Limb (tissue), 2 donors: ENCODE measurements around the gene USP19.
A peak's percentile ranks its signal among the peaks of the same experiment; 100 is the strongest.

Experiments used
- DNase-seq, 2 donors: peaks; one replicate each; pipeline ENCODE4 v3.0.0-alpha.2; 2016; ENCODE audit errors: extremely low spot score in 2 of 2

The USP19 gene

DNA sequence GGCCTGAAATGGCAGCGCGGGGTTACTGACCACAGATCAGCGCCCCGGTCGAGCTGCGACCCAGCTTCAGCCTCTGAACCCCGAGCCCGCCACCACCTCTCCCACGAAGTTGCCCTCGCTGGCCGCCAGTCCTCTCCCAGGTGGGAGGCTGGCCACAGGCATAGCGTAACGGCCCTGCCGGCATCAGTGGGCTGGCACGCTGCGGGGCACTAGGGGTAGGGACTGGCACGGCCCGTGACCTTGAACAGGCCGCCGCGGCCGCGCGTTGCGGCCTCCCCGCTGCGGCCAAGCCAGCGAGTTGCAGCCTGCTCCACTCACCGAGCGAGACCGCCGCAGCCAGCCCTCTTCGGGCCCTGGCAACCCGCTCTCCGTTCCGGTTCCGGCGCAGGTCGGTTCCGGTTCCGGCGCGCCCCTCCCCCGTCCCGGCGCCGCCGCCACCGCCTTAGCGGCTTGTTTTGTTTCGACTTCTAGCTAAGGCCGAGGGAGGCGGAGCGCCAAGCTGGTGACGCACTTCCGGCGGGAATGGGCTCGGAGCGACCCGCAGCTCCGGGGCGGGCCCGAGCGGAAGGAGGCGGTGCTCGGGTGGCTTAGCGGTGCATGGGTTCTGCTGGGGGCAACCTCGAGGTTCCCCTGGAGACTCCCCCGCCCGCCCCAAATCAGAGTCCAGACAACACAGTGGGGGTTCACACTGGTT is at the start of gene USP19:
TSS of gene USP19 (minus strand) at position 386 of the 694 bp plus-strand sequence. CDS start 1,678 bp downstream, outside the sequence.
- DNase-seq: peak; percentile 89 to 95

GRCh38 chr3:49166752-49167556 is 46.3 kb upstream of the USP19 start:
- DNase-seq: no peak

DNA sequence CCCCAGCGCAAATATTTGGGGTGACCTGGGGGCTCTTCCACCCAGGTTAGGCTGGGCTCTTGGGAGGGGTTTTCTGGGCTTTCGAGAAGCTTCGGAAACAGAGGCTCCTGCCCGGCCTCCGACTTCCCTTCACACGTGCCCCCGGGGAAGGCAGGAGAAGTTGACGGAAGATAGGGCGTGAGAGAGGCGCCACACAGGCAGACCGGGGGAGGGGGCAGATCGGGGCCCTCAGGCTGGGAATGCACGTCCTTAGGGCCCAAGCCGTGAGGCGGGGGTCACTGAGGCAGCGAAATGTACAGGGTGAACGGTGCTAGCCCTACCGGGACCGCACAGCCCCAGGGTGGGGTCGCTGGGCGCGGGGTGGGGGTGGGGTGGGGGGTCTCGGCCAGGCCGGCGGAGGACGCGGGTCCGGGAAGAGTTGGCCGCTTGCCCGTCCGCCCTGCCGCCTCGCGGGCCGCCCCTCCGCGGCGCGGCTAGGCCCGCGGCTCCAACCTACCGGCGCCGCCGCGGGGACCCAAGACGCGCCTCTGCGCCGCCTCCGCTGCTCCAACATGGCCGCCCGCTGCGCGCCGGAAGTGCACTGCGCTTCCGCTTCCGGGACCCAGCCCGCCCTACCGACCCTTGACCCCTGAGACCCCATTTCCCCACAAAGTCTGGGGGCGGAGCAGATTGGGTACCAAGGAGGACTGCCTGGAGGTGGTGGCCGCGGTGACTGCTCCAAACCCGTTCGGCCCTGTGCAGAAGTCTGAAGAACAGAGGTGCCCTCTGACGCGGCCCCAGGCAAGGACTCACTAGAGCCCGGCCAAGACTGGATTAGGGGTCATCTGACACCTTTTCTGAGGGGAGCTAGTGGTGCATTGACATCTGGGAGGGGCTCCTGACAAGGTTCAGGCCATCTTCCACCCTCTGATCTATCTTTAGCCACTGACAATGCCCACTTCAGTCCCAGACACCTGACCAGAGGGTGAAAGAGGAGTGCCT is 45.4 kb upstream of the USP19 start, which contains the start of gene CCDC71:
TSS of gene CCDC71 (minus strand) at position 561 of the 981 bp plus-strand sequence. CDS start 2,123 bp downstream, outside the sequence.
- peak; percentile 74 to 89 for DNase-seq

- DNase-seq: no peak
These were observed 44.5 kb upstream of the USP19 start for GRCh38 chr3:49164983-49165720.

- DNase-seq: no peak
These were observed 43.0 kb upstream of the USP19 start for GRCh38 chr3:49163609-49164008.

- DNase-seq: no peak
These were observed 42.3 kb upstream of the USP19 start for GRCh38 chr3:49162751-49163419.

DNA sequence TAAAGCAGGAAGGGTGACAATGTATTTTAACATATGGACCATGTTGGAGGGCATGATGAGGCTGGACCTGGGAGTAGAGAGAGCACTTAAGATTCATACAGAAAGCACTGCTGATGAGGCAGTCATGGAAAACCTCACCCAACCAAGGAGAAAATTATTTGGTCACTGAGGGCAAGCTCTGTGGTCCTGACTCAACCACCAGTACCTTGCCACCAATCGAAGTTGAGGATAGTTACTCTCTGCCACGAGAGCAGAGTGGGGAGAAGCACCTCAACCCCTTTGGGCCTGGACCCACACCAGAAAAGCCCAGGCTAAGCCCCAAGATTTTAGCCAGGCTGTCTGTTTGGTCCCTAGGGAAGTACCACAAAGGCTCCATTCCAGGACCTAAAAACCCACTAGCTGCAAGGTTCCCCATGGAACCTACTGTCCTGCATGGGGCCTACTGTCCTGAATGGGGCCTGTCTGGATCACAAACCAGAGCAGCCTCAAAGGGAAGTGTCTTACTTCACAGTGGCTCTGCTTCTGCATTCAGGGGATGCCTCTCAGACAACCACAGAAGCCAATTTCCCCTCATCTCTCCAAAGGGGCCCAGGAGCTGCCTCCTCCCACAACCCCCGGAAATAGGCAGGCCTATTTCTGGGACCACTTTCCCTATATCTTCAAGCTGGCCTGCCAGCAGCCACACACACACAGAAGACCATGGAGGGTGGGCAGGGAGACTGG is 41.3 kb upstream of the USP19 start:
- no peak for DNase-seq

DNA sequence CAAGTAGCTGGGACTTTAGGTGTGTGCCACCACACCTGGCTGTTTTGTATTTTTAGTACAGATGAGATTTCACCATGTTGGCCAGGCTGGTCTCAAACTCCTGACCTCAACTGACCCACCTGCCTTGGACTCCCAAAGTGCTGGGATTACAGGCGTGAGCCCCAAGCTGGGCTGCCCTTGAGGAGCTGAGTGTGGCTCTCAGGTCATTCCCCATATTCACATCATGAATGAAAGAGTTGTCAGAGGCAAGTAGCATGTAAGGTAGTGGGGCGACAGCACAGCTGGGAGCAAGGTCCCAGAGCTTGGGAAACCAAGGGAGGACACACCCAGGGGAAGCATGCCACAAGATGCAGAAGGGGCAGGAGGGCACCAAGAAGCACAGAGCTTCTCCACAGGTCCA is 40.6 kb upstream of the USP19 start:
- no peak for DNase-seq

- no peak for DNase-seq
These were observed 38.2 kb upstream of the USP19 start for GRCh38 chr3:49158792-49159191.

DNA sequence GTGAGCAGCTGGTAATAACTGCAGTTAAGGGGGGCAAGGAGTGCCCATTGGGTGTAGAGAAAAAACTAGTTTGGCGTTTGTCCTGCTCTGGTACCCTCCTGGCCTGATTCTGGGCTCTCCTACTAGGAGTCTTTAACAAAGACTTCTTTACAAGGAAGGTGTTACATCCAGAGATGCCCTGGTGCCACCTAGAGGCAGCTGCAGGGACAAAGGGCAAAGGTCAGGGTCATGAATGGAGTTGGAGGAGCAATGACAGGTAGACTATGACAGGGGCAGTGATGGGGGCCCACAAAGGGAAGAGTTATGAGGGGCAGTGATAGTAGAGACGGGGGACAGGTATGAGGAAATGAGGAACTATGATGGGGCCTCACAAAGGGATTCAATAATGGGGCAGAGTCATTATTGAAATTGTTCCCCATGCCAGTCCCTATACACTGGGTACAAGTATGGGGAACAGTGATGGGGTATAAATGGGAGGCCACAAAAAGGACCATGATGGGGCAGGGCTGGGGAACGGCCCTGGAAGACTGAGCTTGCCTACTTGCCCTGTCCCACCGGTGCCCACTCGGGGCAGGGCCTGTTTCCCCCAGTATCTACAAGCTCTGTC is 37.6 kb upstream of the USP19 start:
- no peak for DNase-seq

DNA sequence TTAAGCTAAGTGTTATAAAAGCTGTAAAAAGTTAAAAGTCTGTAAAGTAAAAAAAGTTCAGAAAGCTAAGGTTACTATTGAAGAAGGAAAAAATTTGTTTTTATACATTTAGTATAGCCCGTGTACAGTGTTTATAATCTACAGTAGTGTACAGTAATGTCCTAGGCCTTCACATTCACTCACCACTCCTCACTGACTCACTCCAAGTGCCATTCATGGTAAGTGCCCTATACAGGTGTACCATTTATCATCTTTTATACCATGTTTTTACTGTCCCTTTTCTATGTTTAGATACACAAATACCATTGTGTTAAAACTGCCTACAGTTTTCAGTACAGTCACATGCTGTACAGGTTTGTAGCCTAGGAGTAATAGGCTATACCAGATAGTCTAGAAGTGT is 36.7 kb upstream of the USP19 start:
- DNase-seq: no peak

GRCh38 chr3:49153349-49153912 is 32.8 kb upstream of the USP19 start:
- no peak for DNase-seq

DNA sequence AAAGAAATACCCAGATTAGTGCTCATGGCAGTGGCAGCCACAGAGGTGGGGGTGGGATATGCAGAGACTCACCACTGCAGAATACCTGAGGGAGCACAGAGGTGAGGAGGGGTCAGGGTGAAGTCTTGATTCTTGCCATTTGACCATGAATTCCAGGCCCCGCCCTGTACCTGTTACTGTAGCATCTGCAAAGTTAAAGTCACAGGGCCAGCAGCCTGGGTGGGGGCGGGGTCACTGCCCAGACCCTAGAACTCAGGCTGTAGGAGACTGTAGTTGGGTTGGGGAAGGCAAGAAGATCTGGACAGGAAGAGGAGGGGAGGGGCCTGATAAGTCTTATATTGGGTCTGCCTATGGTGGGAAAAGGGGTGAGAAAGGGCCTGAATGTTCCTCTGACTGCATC is 31.0 kb upstream of the USP19 start:
- DNase-seq: no peak

DNA sequence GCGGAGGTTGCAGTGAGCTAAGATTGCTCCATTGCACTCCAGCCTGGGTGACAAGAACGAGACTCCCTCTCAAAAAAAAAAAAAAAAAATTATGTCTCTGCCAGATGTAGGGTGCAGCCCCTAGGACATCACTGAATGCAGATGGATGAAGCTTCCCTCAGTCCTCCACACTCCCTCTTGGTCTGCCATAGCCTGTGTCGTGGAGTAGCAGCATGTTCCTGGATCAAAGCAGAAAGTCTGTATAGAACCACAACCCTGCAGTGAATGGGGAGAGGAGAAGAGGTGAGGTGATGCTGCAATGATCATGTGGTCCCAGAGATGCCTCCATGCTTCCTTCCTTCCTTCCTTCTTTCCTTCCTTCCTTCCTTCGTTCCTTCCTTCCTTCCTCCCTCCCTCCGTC is 27.5 kb upstream of the USP19 start:
- no peak for DNase-seq

- no peak for DNase-seq
These were observed 19.5 kb upstream of the USP19 start for GRCh38 chr3:49140080-49140479.

DNA sequence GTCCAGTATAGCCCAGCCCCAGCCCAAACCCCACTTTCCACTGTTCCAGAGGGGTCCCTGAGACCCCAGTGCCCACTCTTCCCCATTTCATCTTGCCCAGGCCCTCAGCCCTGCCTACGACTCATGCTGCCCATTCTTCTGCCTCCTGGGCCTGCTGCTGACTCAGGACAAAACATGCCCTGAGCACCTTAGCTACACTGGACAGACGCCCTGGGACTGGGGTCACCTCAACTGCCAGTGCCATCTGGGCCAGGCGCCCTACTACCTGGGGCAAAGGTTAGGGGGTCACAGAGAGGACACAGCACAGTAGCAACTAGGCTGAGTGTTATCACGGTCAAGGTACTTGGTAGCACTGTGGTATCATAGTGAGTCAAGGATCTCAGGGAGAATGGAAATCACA is 14.9 kb upstream of the USP19 start:
- DNase-seq: no peak

DNA sequence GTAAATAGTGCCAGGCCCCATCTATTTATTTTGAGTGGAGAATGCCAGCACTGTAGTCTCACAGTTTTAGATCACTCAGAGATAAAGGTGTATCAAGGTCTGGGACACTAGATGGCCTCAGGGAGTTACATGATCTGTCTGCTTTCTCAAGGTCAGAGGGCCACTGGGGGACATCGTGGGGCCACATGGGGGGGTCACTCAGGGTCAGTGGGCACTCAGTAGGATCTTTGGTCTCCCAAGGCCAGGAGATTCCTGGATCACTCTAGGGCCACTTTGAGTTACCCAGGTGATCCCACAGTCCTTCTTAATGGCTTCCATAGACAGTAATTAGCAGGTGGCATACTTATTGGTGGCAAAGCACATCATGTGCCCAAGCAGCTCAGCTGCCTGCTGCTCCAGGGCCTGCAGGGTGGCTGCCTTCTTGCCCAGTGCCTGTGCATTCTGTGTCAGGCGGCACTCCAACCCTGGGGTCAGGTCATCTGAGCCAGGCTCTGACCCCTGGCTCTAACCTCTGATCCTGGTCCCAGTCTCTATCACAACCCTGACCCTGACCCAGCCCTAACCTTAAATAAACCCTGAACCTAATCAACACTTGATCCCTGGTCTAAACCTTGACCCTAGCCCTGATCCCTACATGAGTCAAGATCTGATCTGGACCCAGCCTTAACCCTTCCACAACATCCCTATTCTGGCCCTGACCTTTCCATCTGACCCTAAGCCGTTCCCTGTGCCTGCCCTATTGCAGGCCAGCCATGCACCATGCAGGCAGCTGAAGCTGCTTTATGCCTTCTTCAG is 14.0 kb upstream of the USP19 start:
- DNase-seq: no peak
